Uterus (tissue), 2 donors: ENCODE measurements around the gene DOCK4.

ENCODE experiments used
- CTCF ChIP-seq, 4 experiments: fragments of 200-600 bp in 2 of 4; fragments of 450-650 bp in 2 of 4; sonication (generic) in 2 of 4; IDR thresholded peaks; one replicate each; pipeline ENCODE4 v1.5.1; 2016 to 2019; ENCODE audit warnings: antibody characterized with exemption in 4 of 4, mild to moderate bottlenecking in 2 of 4, moderate library complexity in 1 of 4
- POLR2A ChIP-seq, 2 donors: fragments of 450-650 bp; IDR thresholded peaks; one replicate each; pipeline ENCODE4 v1.6.1; 2016; ENCODE audit warnings: antibody characterized with exemption in 2 of 2, mild to moderate bottlenecking in 1 of 2, moderate library complexity in 1 of 2

DNA sequence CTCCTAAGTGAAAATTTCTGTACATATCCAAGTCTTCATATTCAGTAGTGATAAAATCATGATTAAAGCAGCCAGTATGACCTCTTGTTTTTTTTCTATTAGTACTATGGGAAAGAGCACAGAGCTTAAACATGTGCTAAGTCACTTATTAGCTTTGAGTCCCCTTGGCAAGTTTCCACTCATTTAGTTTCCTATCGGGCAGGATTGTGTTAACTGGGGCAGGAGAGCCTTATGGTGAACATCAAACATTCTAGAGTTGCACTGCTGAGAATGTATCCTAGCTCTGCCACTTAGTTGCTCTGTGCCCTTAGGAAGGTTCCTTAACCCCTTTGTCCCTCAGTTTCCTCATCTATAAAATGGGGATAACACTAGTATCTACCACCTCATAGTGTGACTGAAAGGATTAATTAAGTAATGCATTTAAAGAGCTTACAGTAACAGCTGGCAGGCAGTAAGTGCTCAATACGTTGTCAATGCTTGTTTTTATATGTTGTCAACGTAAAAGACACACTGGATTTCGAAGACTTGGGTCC is 117.6 kb downstream of the DOCK4 start:
- TF ChIP-seq CTCF (IDR thresholded peaks at IDR 0.05) (no peak), POLR2A (IDR thresholded peaks at IDR 0.05) (no peak)
